ENCODE measurements around the gene C5. TPM values are rescaled to one million over a fixed set of nuclear protein-coding genes. Genes with fewer than 3 reads are reported as not detected.
A peak's percentile ranks its signal among the peaks of the same experiment; 100 is the strongest.

Gene C5
- total and polyA plus RNA-seq, 9 of the 15 experiments (the other 6 are each of a cell fraction or from before 2014, with no cell fraction given), result 0.08 to 0.91 (median 0.42) TPM

DNA sequence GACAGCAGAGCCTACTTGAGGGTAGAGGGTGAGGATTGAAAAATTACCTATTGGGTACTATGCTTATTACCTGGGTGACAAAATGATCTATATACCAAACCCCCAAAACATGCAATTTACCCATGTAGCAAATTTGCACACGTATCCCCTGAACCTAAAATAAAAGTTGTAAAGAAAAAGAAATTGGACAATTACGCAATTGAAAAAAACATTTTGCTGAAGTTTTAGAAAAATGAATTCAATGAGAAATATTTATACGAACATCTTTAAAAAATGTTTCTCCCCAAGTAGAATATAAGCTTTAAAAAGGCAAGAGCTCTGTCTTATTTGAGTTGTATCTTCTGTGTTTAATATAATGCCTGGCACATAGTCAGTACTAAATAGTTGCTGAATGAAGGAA is 93.2 kb downstream of the C5 start:
- no peak overlapping the region for H3K27ac ChIP-seq (ENCODE audit: extremely low read depth, low read depth, low read length)
- H3K9ac ChIP-seq (ENCODE audit: insufficient read depth in 1 of 2, low read depth in 2 of 2, low read length in 2 of 2), result no peak overlapping the region
- DNase-seq (ENCODE audit: extremely low read depth in 1 of 4, low spot score in 3 of 4) (no peak), FAIRE-seq (no peak), ATAC-seq (no peak)
- 37% methylated on average over 3 of the region's 3 CpGs for WGBS (ENCODE audit: insufficient coverage, low coverage, missing lambda C conversion rate)
- H3K4me1 ChIP-seq (replicated peaks in 1 of 2; ENCODE audit: control insufficient read depth in 2 of 2, insufficient read depth in 2 of 2, low read length in 2 of 2), result no peaks in the 10 kb centered on the region
- H3K4me2 ChIP-seq (ENCODE audit: insufficient read depth, low read length), result no peak overlapping the region
- no peaks in the 10 kb centered on the region for H3K9me3 ChIP-seq (replicated peaks; ENCODE audit: control insufficient read depth, insufficient read depth, low read depth, low read length)
- H3K27me3 ChIP-seq (ENCODE audit: control insufficient read depth in 2 of 2, insufficient read depth in 2 of 2, low read length in 2 of 2), result no peaks in the 10 kb centered on the region; a peak in 3 of 5 replicates
- no peak overlapping the region for H3K4me3 ChIP-seq
- H3K79me2 ChIP-seq (ENCODE audit: control insufficient read depth, insufficient read depth, low read length), result no peaks in the 10 kb centered on the region
- intact Hi-C loops (cut with micrococcal nuclease), result no loop called here
- ChIA-PET POLR2A (interaction anchor here (1.3 kb wide), 1 partner anchor 13 kb away, joined by 5 read pairs; no protein-coding TSS in a partner anchor), CTCF (ENCODE audit: low intra/inter-chr PET ratio) (no interaction called here)
- H4K20me1 ChIP-seq (replicated peaks; ENCODE audit: control insufficient read depth, insufficient read depth, low read length), result no peaks in the 10 kb centered on the region
- no peaks in the 10 kb centered on the region for H3K9me1 ChIP-seq (ENCODE audit: control insufficient read depth, insufficient read depth, low read length)
- in situ Hi-C loops (cut with MboI), result no loop called here
- H2AFZ ChIP-seq (ENCODE audit: low read depth, low read length), result no peak overlapping the region
- TF ChIP-seq KAT7 (CRISPR knock-in tag; IDR thresholded peaks at IDR 0.05; ENCODE audit: borderline replicate concordance) (no peak), CEBPB (tag; IDR thresholded peaks at IDR 0.05) (peak; percentile 74), CEBPG (CRISPR knock-in tag; IDR thresholded peaks at IDR 0.05) (no peak), CEBPG (tag; conservative IDR thresholded peaks at IDR 0.05 in 1 of 2, IDR thresholded peaks at IDR 0.05 in 1 of 2) (peak; percentile 21 to 71; a peak in 1 of 4 replicates)
- H3K36me3 ChIP-seq (ENCODE audit: control insufficient read depth, insufficient read depth, low read length), result no peaks in the 10 kb centered on the region
- BruUV-seq (replicated peaks), result no TSS peak

- intact Hi-C loops (cut with micrococcal nuclease) (no loop called here), in situ Hi-C loops (cut with MboI) (no loop called here)
- H3K4me2 ChIP-seq (ENCODE audit: insufficient read depth, low read length), result no peak overlapping the region
- ATAC-seq (no peak), DNase-seq (ENCODE audit: extremely low read depth in 1 of 4, low spot score in 3 of 4) (no peak), FAIRE-seq (peak; percentile 60)
- ChIA-PET CTCF (ENCODE audit: low intra/inter-chr PET ratio) (no interaction called here), POLR2A (interaction anchor here (0.6 to 1.0 kb wide), 2 partner anchors 20 to 130 kb away, joined by 3 read pairs; no protein-coding TSS in a partner anchor)
- no peaks in the 10 kb centered on the region for H4K20me1 ChIP-seq (replicated peaks; ENCODE audit: control insufficient read depth, insufficient read depth, low read length)
- no peak overlapping the region for H3K27ac ChIP-seq (ENCODE audit: extremely low read depth, low read depth, low read length)
- H3K4me1 ChIP-seq (replicated peaks in 1 of 2; ENCODE audit: control insufficient read depth in 2 of 2, insufficient read depth in 2 of 2, low read length in 2 of 2), result no peaks in the 10 kb centered on the region; a peak in 1 of 5 replicates
- H3K36me3 ChIP-seq (ENCODE audit: control insufficient read depth, insufficient read depth, low read length), result no peaks in the 10 kb centered on the region
- H3K9ac ChIP-seq (ENCODE audit: insufficient read depth in 1 of 2, low read depth in 2 of 2, low read length in 2 of 2), result no peak overlapping the region
- H3K9me1 ChIP-seq (ENCODE audit: control insufficient read depth, insufficient read depth, low read length), result no peaks in the 10 kb centered on the region
- no peak overlapping the region for H3K4me3 ChIP-seq
- 68% methylated on average over 9 of the region's 9 CpGs for WGBS (ENCODE audit: insufficient coverage, low coverage, missing lambda C conversion rate)
- no peaks in the 10 kb centered on the region for H3K9me3 ChIP-seq (replicated peaks; ENCODE audit: control insufficient read depth, insufficient read depth, low read depth, low read length)
- H3K27me3 ChIP-seq (ENCODE audit: control insufficient read depth in 2 of 2, insufficient read depth in 2 of 2, low read length in 2 of 2), result no peaks in the 10 kb centered on the region
- H3K79me2 ChIP-seq (ENCODE audit: control insufficient read depth, insufficient read depth, low read length), result no peaks in the 10 kb centered on the region
- no TSS peak for BruUV-seq (replicated peaks)
- peak overlapping the region; percentile 64 for H2AFZ ChIP-seq (ENCODE audit: low read depth, low read length)
- TF ChIP-seq NFE2L1 (tag; IDR thresholded peaks at IDR 0.05; ENCODE audit: borderline replicate concordance, low read depth) (no peak), TAF7 (tag; IDR thresholded peaks at IDR 0.05) (no peak), NR2C2 (CRISPR knock-in tag; IDR thresholded peaks at IDR 0.05) (no peak), NR2C2 (tag; IDR thresholded peaks at IDR 0.05) (no peak), RBBP5 (IDR thresholded peaks at IDR 0.05; ENCODE audit: borderline replicate concordance, insufficient read depth, low read length, poor library complexity, severe bottlenecking) (no peak), ZNF324 (CRISPR knock-in tag; IDR thresholded peaks at IDR 0.05) (no peak), ZNF197 (CRISPR knock-in tag; IDR thresholded peaks at IDR 0.05; ENCODE audit: low read depth) (no peak), FOXJ2 (tag; IDR thresholded peaks at IDR 0.05) (no peak)
These were observed 98.0 kb downstream of the C5 start for GRCh38 chr9:120951960-120952618.
